GM12892 (cell line): ENCODE measurements around the gene CCDC70.
"Not testable (repeated sequence)": the region's sequence is repeated elsewhere in the genome, so short reads cannot be mapped to it uniquely, and the experiment has no call there.

Source experiments
- POLR2A ChIP-seq: IDR thresholded peaks from 2 replicates; pipeline ENCODE4 v1.6.1; 2011; ENCODE audit warnings: low read depth, low read length, control low read depth
- POLR2AphosphoS5 ChIP-seq: IDR thresholded peaks from 2 replicates; pipeline ENCODE4 v1.6.1; 2011; ENCODE audit warnings: low read depth, low read length, control low read depth

DNA sequence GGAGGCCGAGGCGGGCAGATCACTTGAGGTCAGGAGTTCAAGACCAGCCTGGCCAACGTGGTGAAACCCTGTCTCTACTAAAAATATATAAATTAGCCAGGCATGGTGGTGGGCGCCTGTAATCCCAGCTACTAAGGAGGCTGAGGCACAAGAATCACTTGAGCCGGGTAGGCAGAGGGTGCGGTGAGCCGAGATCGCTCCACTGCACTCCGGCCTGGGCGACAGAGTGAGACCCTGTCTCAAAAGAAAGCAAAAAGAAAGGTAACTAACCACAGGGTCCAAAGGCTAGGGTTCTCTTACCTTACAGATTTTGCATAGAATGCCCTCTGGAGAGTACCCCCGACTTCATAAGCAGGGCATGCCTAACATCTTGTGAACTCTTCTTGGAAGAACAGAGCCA lies 37.1 kb upstream of the CCDC70 start:
- TF ChIP-seq POLR2A, POLR2AphosphoS5: not testable (repeated sequence)
